Activated CD8-positive, alpha-beta T cell treated with anti-CD3 and anti-CD28 coated beads for 36 hours (primary cell): ENCODE data around the gene GLIS2. TPM values are rescaled to one million over a fixed set of nuclear protein-coding genes. Genes with fewer than 3 reads are reported as not detected.

Source experiments
- ATAC-seq: fragments of 200-7000 bp; cut with Tn5 transposase; one replicate; pipeline ENCODE4 v1.10.0; 2021; ENCODE audit warnings: mild to moderate bottlenecking, moderate library complexity
- CTCF ChIA-PET: fragments of 350-600 bp; sonication (Branson Sonifier 250); formaldehyde crosslinking; loops from one replicate; lab custom pipeline; 2021; ENCODE audit warnings: antibody characterized with exemption; lab: Charles Lee
- POLR2A ChIA-PET: fragments of 350-600 bp; sonication (Branson Sonifier 250); formaldehyde crosslinking; loops from one replicate; lab custom pipeline; 2021; ENCODE audit warnings: antibody characterized with exemption; lab: Charles Lee
- DNase-seq: peaks from one replicate; pipeline ENCODE4 v3.0.0-alpha.2; 2020
- H3K27ac Mint-ChIP-seq: one replicate; pipeline ENCODE4 v1.8.0; 2021; ENCODE audit warnings: mild to moderate bottlenecking, mixed read lengths
- H3K27me3 Mint-ChIP-seq: one replicate; pipeline ENCODE4 v1.8.0; 2021; ENCODE audit warnings: mixed read lengths
- H3K36me3 Mint-ChIP-seq: one replicate; pipeline ENCODE4 v1.8.0; 2021; ENCODE audit warnings: low read depth, mixed read lengths
- H3K4me1 Mint-ChIP-seq: one replicate; pipeline ENCODE4 v1.8.0; 2021; ENCODE audit warnings: low read depth, mixed read lengths
- H3K4me3 Mint-ChIP-seq: one replicate; pipeline ENCODE4 v1.8.0; 2021; ENCODE audit warnings: mild to moderate bottlenecking, moderate library complexity, mixed read lengths
- H3K9me3 Mint-ChIP-seq: one replicate; pipeline ENCODE4 v1.8.0; 2021; ENCODE audit warnings: mixed read lengths
- intact Hi-C: fragments of 100-400 bp; cut with micrococcal nuclease; formaldehyde crosslinking; loops from one replicate; pipeline ENCODE4 v1.10.0; 2022
- total RNA-seq, 2 experiments: library from RNA; stranded (reverse); gene quantifications; one replicate each; pipeline ENCODE4 v1.2.3, GENCODE V29; 2021
- TF ChIP-seq, protein P1 (sequence below): fragments of 200-600 bp; IDR thresholded peaks from one replicate; pipeline ENCODE4 v1.8.0; 2022; ENCODE audit warnings: antibody characterized with exemption, mild to moderate bottlenecking

Gene GLIS2
- total RNA-seq, 2 experiments from 2014 or later = 0.49 to 0.77 TPM

DNA sequence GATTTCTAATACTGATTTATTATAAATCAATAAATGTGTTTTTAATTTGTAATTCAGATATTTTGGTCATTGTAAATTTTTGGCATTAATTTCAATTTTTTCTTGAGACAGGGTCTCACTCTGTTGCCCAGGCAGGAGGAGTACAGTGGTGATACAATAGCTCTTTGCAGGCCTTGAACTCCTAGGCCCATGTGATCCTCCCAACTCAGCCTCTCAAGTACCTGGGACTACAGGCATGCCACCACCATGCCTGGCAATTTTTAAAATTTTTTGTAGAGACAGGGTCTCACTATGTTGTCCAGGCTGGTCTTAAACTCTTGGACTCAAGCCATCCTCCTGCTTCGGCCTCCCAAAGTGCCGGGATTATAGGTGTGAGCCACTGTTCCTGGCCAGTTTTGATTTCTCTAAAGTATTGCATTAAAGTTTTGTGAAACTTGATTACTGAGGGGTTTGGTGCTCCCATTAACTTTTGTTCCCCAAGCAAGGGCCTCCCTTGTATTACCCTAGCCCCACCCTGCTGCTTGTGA lies 37.8 kb upstream of the GLIS2 start:
- Mint-ChIP-seq H3K9me3 (no peaks in the 10 kb centered on the region), H3K27ac (no peak overlapping the region), H3K4me3 (no peak overlapping the region), H3K27me3 (no peaks in the 10 kb centered on the region), H3K36me3 (no peaks in the 10 kb centered on the region), H3K4me1 (peaks cover 4% of the 10 kb centered on the region)
- no peak for ATAC-seq
- POLR2A ChIA-PET = interaction anchor here (0.6 kb wide), 1 partner anchor 528 kb away, joined by 3 read pairs; no protein-coding TSS in a partner anchor
- intact Hi-C loops = no loop called here
- DNase-seq = no peak
- TF ChIP-seq, protein P1, sequence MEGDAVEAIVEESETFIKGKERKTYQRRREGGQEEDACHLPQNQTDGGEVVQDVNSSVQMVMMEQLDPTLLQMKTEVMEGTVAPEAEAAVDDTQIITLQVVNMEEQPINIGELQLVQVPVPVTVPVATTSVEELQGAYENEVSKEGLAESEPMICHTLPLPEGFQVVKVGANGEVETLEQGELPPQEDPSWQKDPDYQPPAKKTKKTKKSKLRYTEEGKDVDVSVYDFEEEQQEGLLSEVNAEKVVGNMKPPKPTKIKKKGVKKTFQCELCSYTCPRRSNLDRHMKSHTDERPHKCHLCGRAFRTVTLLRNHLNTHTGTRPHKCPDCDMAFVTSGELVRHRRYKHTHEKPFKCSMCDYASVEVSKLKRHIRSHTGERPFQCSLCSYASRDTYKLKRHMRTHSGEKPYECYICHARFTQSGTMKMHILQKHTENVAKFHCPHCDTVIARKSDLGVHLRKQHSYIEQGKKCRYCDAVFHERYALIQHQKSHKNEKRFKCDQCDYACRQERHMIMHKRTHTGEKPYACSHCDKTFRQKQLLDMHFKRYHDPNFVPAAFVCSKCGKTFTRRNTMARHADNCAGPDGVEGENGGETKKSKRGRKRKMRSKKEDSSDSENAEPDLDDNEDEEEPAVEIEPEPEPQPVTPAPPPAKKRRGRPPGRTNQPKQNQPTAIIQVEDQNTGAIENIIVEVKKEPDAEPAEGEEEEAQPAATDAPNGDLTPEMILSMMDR = no peak
- CTCF ChIA-PET = interaction anchor here (1.1 to 1.7 kb wide), 2 partner anchors 9 to 124 kb away, joined by 3 to 5 read pairs; no protein-coding TSS in a partner anchor

DNA sequence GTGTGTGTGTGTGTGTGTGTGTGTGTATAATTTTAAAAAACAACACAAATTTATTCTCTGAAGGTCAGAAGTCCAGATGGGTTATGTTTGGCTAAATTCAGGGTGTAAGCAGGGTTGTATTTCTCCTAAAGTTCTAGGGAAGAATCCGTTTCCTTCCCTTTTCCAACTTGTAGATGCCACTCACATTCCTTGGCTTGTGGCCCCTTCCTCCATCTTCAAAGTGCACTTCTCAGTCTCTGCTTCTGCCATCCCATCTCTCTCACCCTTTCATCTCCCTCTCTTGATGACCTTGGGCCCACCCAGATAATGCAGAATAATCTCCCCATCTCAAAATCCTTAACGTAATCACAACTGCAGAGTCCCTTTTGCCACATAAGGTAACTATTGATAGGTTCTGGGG lies 35.2 kb upstream of the GLIS2 start:
- intact Hi-C loops = no loop called here
- no peaks in the 10 kb centered on the region for H3K36me3 Mint-ChIP-seq
- ChIA-PET POLR2A (no interaction called here), CTCF (no interaction called here)
- TF ChIP-seq, protein P1 = no peak
- no peaks in the 10 kb centered on the region for H3K4me1 Mint-ChIP-seq
- H3K27me3 Mint-ChIP-seq = peaks cover 13% of the 10 kb centered on the region
- H3K27ac Mint-ChIP-seq = no peak overlapping the region
- no peak overlapping the region for H3K4me3 Mint-ChIP-seq
- ATAC-seq (no peak), DNase-seq (no peak)
- no peaks in the 10 kb centered on the region for H3K9me3 Mint-ChIP-seq

DNA sequence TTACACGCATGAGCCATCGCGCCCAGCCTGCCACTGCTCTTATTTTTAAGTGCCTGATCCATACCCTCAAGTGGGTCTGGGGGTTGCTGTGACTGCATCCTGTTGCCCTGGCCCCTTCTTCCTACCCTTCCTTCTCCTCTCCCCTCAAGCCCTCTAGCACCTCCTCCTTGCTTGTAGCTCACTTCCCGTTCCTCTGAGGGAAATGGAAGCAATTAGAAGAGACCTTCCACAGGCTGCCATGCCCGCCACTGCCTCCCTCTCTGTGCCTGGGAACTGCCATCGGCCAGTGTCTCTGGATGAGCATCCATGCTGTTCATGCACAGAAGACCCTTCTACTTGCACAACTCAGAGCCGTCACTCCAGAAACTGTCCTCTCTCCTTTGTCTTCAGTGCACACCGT lies 32.4 kb upstream of the GLIS2 start:
- no peak for ATAC-seq
- ChIA-PET CTCF (interaction anchor here (0.7 to 1.6 kb wide), 5 partner anchors 29 to 344 kb away, joined by 3 to 5 read pairs (median 3); no protein-coding TSS in a partner anchor), POLR2A (interaction anchor here (1.7 kb wide), 1 partner anchor 12 kb away, joined by 6 read pairs; no protein-coding TSS in a partner anchor)
- TF ChIP-seq, protein P1 = no peak
- H3K9me3 Mint-ChIP-seq = no peaks in the 10 kb centered on the region
- H3K4me1 Mint-ChIP-seq = peaks cover 6% of the 10 kb centered on the region
- DNase-seq = no peak
- intact Hi-C loops = no loop called here
- H3K27ac Mint-ChIP-seq = no peak overlapping the region
- no peaks in the 10 kb centered on the region for H3K36me3 Mint-ChIP-seq
- H3K27me3 Mint-ChIP-seq = peaks cover 13% of the 10 kb centered on the region
- H3K4me3 Mint-ChIP-seq = no peak overlapping the region

DNA sequence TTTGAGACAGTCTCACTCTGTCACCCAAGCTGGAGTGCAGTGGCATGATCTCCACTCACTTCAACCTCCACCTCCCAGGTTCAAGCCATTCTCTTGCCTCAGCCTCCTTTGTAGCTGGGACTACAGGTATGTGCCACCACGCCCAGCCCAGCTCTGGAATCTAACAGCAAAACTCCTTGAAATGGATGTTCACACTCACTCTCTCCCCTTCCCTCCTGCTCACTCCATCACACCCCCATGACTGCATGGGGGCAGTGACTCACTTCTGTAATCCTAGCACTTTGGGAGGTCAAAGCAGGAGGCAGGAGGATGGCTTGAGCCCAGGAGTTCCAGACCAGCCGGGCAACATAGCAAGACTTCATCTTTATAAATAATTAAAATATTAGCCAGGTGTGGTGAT lies 31.9 kb upstream of the GLIS2 start:
- H3K4me1 Mint-ChIP-seq = peaks cover 9% of the 10 kb centered on the region
- ChIA-PET CTCF (interaction anchor here (0.7 to 1.6 kb wide), 4 partner anchors 28 to 345 kb away, joined by 3 to 5 read pairs (median 3); no protein-coding TSS in a partner anchor), POLR2A (interaction anchor here (1.7 kb wide), 1 partner anchor 12 kb away, joined by 6 read pairs; no protein-coding TSS in a partner anchor)
- H3K9me3 Mint-ChIP-seq = no peaks in the 10 kb centered on the region
- DNase-seq (no peak), ATAC-seq (no peak)
- intact Hi-C loops = no loop called here
- no peak overlapping the region for H3K27ac Mint-ChIP-seq
- TF ChIP-seq, protein P1 = no peak
- peaks cover 13% of the 10 kb centered on the region for H3K27me3 Mint-ChIP-seq
- H3K36me3 Mint-ChIP-seq = no peaks in the 10 kb centered on the region
- no peak overlapping the region for H3K4me3 Mint-ChIP-seq

DNA sequence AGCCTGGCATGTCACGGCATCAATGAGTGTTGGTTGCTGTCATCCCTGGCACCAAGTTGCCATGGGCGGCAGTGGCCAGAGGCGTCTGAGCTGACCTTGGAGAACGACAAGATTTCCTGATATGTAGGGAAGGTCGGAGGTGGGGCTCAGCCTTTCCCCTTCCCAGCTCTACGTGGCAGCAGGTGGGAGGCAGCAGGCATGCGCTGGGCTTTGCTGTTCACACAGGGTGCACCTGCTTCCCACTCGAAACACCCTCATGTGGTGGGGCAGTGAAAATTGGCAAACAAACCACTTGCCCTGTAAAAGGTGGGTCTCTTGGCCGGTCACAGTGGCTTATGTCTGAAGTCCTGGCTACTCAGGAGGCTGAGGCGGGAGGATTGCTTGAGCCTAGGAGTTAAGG lies 30.7 kb upstream of the GLIS2 start:
- TF ChIP-seq, protein P1 = no peak

More for the DNA sequence above, 30.7 kb upstream of the GLIS2 start:
- ATAC-seq (no peak), DNase-seq (no peak)
- ChIA-PET CTCF (no interaction called here), POLR2A (interaction anchor here (0.7 kb wide), 1 partner anchor 277 kb away, joined by 3 read pairs; no protein-coding TSS in a partner anchor)
- Mint-ChIP-seq H3K4me1 (peaks cover 9% of the 10 kb centered on the region), H3K4me3 (no peak overlapping the region), H3K27ac (no peak overlapping the region), H3K27me3 (peaks cover 13% of the 10 kb centered on the region), H3K9me3 (no peaks in the 10 kb centered on the region), H3K36me3 (no peaks in the 10 kb centered on the region)
- intact Hi-C loops = no loop called here
